ENCODE measurements around the gene CARM1. TPM values are rescaled to one million over a fixed set of nuclear protein-coding genes. Genes with fewer than 3 reads are reported as not detected.
A peak's percentile ranks its signal among the peaks of the same experiment; 100 is the strongest.
"Not testable (repeated sequence)": the region's sequence is repeated elsewhere in the genome, so short reads cannot be mapped to it uniquely, and the experiment has no call there.

CARM1 gene
- total RNA-seq, 2 donors from 2014 or later, result 22.9 to 24.3 TPM

- Mint-ChIP-seq H3K27ac (no peak overlapping the region), H3K4me3 (no peak overlapping the region), H3K36me3 (ENCODE audit: low read depth) (no peaks in the 10 kb centered on the region), H3K4me1 (no peaks in the 10 kb centered on the region), H3K27me3 (no peaks in the 10 kb centered on the region)
- no peak for DNase-seq
- no peaks in the 10 kb centered on the region for H3K9me3 ChIP-seq (ENCODE audit: control insufficient read depth, low read length, poor library complexity, severe bottlenecking)
- ATAC-seq, result no peak
Measured at GRCh38 chr19:10854350-10855089, 16.8 kb upstream of the CARM1 start.

GRCh38 chr19:10855879-10856522, 15.4 kb upstream of the CARM1 start:
- H3K9me3 ChIP-seq (ENCODE audit: control insufficient read depth, low read length, poor library complexity, severe bottlenecking), result no peaks in the 10 kb centered on the region
- ATAC-seq (no peak), DNase-seq (no peak)
- Mint-ChIP-seq H3K36me3 (ENCODE audit: low read depth) (no peaks in the 10 kb centered on the region), H3K27me3 (no peaks in the 10 kb centered on the region), H3K4me3 (no peak overlapping the region), H3K27ac (no peak overlapping the region), H3K4me1 (peaks cover under 1% of the 10 kb centered on the region)

GRCh38 chr19:10856899-10857298, 14.5 kb upstream of the CARM1 start:
- not testable (repeated sequence) for H3K36me3 Mint-ChIP-seq (ENCODE audit: low read depth); H3K4me1 Mint-ChIP-seq; DNase-seq; H3K4me3 Mint-ChIP-seq; ATAC-seq; H3K27ac Mint-ChIP-seq; H3K27me3 Mint-ChIP-seq; H3K9me3 ChIP-seq (ENCODE audit: control insufficient read depth, low read length, poor library complexity, severe bottlenecking)

- no peaks in the 10 kb centered on the region for H3K27me3 Mint-ChIP-seq
- DNase-seq, result peak in 1 of 3 donors; percentile 28
- ATAC-seq, result peak; percentile 44
Measured at GRCh38 chr19:10858204-10858828, 13.0 kb upstream of the CARM1 start.

GRCh38 chr19:10861103-10861651, 10.2 kb upstream of the CARM1 start:
- Mint-ChIP-seq H3K4me3 (no peak overlapping the region), H3K4me1 (peaks cover 12% of the 10 kb centered on the region), H3K27me3 (no peaks in the 10 kb centered on the region), H3K36me3 (ENCODE audit: low read depth) (peaks cover 4% of the 10 kb centered on the region), H3K27ac (peak overlapping the region; percentile 29)
- peak; percentile 63 for ATAC-seq
- no peaks in the 10 kb centered on the region for H3K9me3 ChIP-seq (ENCODE audit: control insufficient read depth, low read length, poor library complexity, severe bottlenecking)
- no peak for DNase-seq

More at GRCh38 chr19:10858204-10858828, 13.0 kb upstream of the CARM1 start:
- peaks cover 3% of the 10 kb centered on the region for H3K4me1 Mint-ChIP-seq
- no peaks in the 10 kb centered on the region for H3K36me3 Mint-ChIP-seq (ENCODE audit: low read depth)
- no peak overlapping the region for H3K27ac Mint-ChIP-seq
- no peaks in the 10 kb centered on the region for H3K9me3 ChIP-seq (ENCODE audit: control insufficient read depth, low read length, poor library complexity, severe bottlenecking)
- H3K4me3 Mint-ChIP-seq, result no peak overlapping the region

- DNase-seq (no peak), ATAC-seq (no peak)
- Mint-ChIP-seq H3K36me3 (ENCODE audit: low read depth) (peaks cover 4% of the 10 kb centered on the region), H3K27me3 (no peaks in the 10 kb centered on the region), H3K27ac (peak overlapping the region; percentile 76), H3K4me1 (peaks cover 12% of the 10 kb centered on the region), H3K4me3 (peak overlapping the region; percentile 58)
- no peaks in the 10 kb centered on the region for H3K9me3 ChIP-seq (ENCODE audit: control insufficient read depth, low read length, poor library complexity, severe bottlenecking)
Measured at GRCh38 chr19:10862561-10863106, 8.7 kb upstream of the CARM1 start.

GRCh38 chr19:10863107-10863717, 8.1 kb upstream of the CARM1 start:
- ATAC-seq (no peak), DNase-seq (no peak)
- H3K4me1 Mint-ChIP-seq, result peaks cover 12% of the 10 kb centered on the region
- peak overlapping the region; percentile 76 for H3K27ac Mint-ChIP-seq
- H3K36me3 Mint-ChIP-seq (ENCODE audit: low read depth), result peaks cover 4% of the 10 kb centered on the region
- H3K9me3 ChIP-seq (ENCODE audit: control insufficient read depth, low read length, poor library complexity, severe bottlenecking), result no peaks in the 10 kb centered on the region
- H3K27me3 Mint-ChIP-seq, result no peaks in the 10 kb centered on the region
- no peak overlapping the region for H3K4me3 Mint-ChIP-seq

- peak; percentile 66 to 71 (median 68) for DNase-seq
- H3K27me3 Mint-ChIP-seq, result no peaks in the 10 kb centered on the region
- peaks cover 12% of the 10 kb centered on the region for H3K4me1 Mint-ChIP-seq
- no peaks in the 10 kb centered on the region for H3K9me3 ChIP-seq (ENCODE audit: control insufficient read depth, low read length, poor library complexity, severe bottlenecking)
- peak overlapping the region; percentile 67 for H3K27ac Mint-ChIP-seq
- peak overlapping the region; percentile 65 for H3K4me3 Mint-ChIP-seq
- ATAC-seq, result peak; percentile 90
- H3K36me3 Mint-ChIP-seq (ENCODE audit: low read depth), result peaks cover 4% of the 10 kb centered on the region
Measured at GRCh38 chr19:10864538-10864899, 6.8 kb upstream of the CARM1 start.

- no peak for ATAC-seq
- Mint-ChIP-seq H3K4me3 (no peak overlapping the region), H3K27me3 (no peaks in the 10 kb centered on the region), H3K4me1 (peaks cover 15% of the 10 kb centered on the region), H3K36me3 (ENCODE audit: low read depth) (peaks cover 4% of the 10 kb centered on the region), H3K27ac (no peak overlapping the region)
- no peaks in the 10 kb centered on the region for H3K9me3 ChIP-seq (ENCODE audit: control insufficient read depth, low read length, poor library complexity, severe bottlenecking)
- DNase-seq, result no peak
Measured at GRCh38 chr19:10866495-10866894, 4.9 kb upstream of the CARM1 start.

- peaks cover 4% of the 10 kb centered on the region for H3K36me3 Mint-ChIP-seq (ENCODE audit: low read depth)
- no peaks in the 10 kb centered on the region for H3K27me3 Mint-ChIP-seq
- no peaks in the 10 kb centered on the region for H3K9me3 ChIP-seq (ENCODE audit: control insufficient read depth, low read length, poor library complexity, severe bottlenecking)
- peaks cover 21% of the 10 kb centered on the region for H3K4me1 Mint-ChIP-seq
- no peak overlapping the region for H3K4me3 Mint-ChIP-seq
- H3K27ac Mint-ChIP-seq, result peak overlapping the region; percentile 86
- ATAC-seq, result no peak
- no peak for DNase-seq
Measured at GRCh38 chr19:10868872-10869547, 2.3 kb upstream of the CARM1 start.

- not testable (repeated sequence) for DNase-seq; ATAC-seq; H3K36me3 Mint-ChIP-seq (ENCODE audit: low read depth); H3K9me3 ChIP-seq (ENCODE audit: control insufficient read depth, low read length, poor library complexity, severe bottlenecking); H3K27me3 Mint-ChIP-seq
- peak overlapping the region; percentile 86 for H3K27ac Mint-ChIP-seq
- H3K4me1 Mint-ChIP-seq, result peaks cover 16% of the 10 kb centered on the region
- H3K4me3 Mint-ChIP-seq, result peak overlapping the region; percentile 81
Measured at GRCh38 chr19:10869872-10870311, 1.5 kb upstream of the CARM1 start.

GRCh38 chr19:10870501-10870954, 825 bp upstream of the CARM1 start:
- H3K27ac Mint-ChIP-seq, result peak overlapping the region; percentile 86
- peaks cover 20% of the 10 kb centered on the region for H3K4me1 Mint-ChIP-seq
- no peak for ATAC-seq

More at GRCh38 chr19:10870501-10870954, 825 bp upstream of the CARM1 start:
- Mint-ChIP-seq H3K4me3 (peak overlapping the region; percentile 81), H3K36me3 (ENCODE audit: low read depth) (no peaks in the 10 kb centered on the region), H3K27me3 (no peaks in the 10 kb centered on the region)
- no peak for DNase-seq
- H3K9me3 ChIP-seq (ENCODE audit: control insufficient read depth, low read length, poor library complexity, severe bottlenecking), result no peaks in the 10 kb centered on the region
